IPS-15b (cell line): ENCODE data around the gene COL5A1.
"Not testable (repeated sequence)": the region's sequence is repeated elsewhere in the genome, so short reads cannot be mapped to it uniquely, and the experiment has no call there.

Experiments used
- H3K27me3 ChIP-seq: one replicate; pipeline ENCODE4 v1.6.1; 2013; ENCODE audit warnings: low read length; ENCODE audit not compliant: control insufficient read depth, insufficient read depth
- H3K36me3 ChIP-seq: one replicate; pipeline ENCODE4 v1.6.1; 2013; ENCODE audit warnings: low read length; ENCODE audit not compliant: control insufficient read depth, insufficient read depth
- H3K4me1 ChIP-seq: one replicate; pipeline ENCODE4 v1.6.1; 2013; ENCODE audit warnings: mild to moderate bottlenecking, low read length; ENCODE audit not compliant: control insufficient read depth, insufficient read depth
- H3K4me3 ChIP-seq: one replicate; pipeline ENCODE4 v1.5.1; 2013; ENCODE audit warnings: low read depth, low read length
- H3K9ac ChIP-seq: one replicate; pipeline ENCODE4 v1.6.1; 2013; ENCODE audit warnings: low read depth, mild to moderate bottlenecking, low read length
- H3K9me3 ChIP-seq: one replicate; pipeline ENCODE4 v1.6.1; 2013; ENCODE audit warnings: mild to moderate bottlenecking, low read length; ENCODE audit not compliant: control insufficient read depth, insufficient read depth

COL5A1 gene

GRCh38 chr9:134851020-134851419 lies 209.4 kb downstream of the COL5A1 start:
- H3K27me3 ChIP-seq: no peaks in the 10 kb centered on the region
- H3K4me3 ChIP-seq: no peak overlapping the region
- H3K4me1 ChIP-seq: no peaks in the 10 kb centered on the region

GRCh38 chr9:134852906-134853654 lies 211.5 kb downstream of the COL5A1 start:
- H3K9me3 ChIP-seq: peaks cover 4% of the 10 kb centered on the region
- H3K4me1 ChIP-seq: no peaks in the 10 kb centered on the region
- H3K36me3 ChIP-seq: no peaks in the 10 kb centered on the region
- H3K27me3 ChIP-seq: no peaks in the 10 kb centered on the region
- H3K4me3 ChIP-seq: no peak overlapping the region
- H3K9ac ChIP-seq: no peak overlapping the region

More at GRCh38 chr9:134851020-134851419, 209.4 kb downstream of the COL5A1 start:
- peaks cover 4% of the 10 kb centered on the region for H3K9me3 ChIP-seq
- H3K9ac ChIP-seq: no peak overlapping the region
- no peaks in the 10 kb centered on the region for H3K36me3 ChIP-seq

- H3K4me3 ChIP-seq: no peak overlapping the region
- peaks cover 4% of the 10 kb centered on the region for H3K9me3 ChIP-seq
- no peak overlapping the region for H3K9ac ChIP-seq
- H3K27me3 ChIP-seq: no peaks in the 10 kb centered on the region
- no peaks in the 10 kb centered on the region for H3K4me1 ChIP-seq
- no peaks in the 10 kb centered on the region for H3K36me3 ChIP-seq
Measured at GRCh38 chr9:134853893-134854292, 212.3 kb downstream of the COL5A1 start.

- Histone ChIP-seq H3K9me3 (peaks cover 4% of the 10 kb centered on the region), H3K36me3 (no peaks in the 10 kb centered on the region), H3K4me3 (no peak overlapping the region), H3K27me3 (no peaks in the 10 kb centered on the region), H3K4me1 (no peaks in the 10 kb centered on the region), H3K9ac (no peak overlapping the region)
Measured at GRCh38 chr9:134854541-134854981, 213.0 kb downstream of the COL5A1 start.

GRCh38 chr9:134855231-134855899 lies 213.8 kb downstream of the COL5A1 start:
- H3K9ac ChIP-seq: no peak overlapping the region
- no peaks in the 10 kb centered on the region for H3K4me1 ChIP-seq
- no peaks in the 10 kb centered on the region for H3K27me3 ChIP-seq
- H3K9me3 ChIP-seq: peaks cover 1% of the 10 kb centered on the region
- H3K4me3 ChIP-seq: no peak overlapping the region
- no peaks in the 10 kb centered on the region for H3K36me3 ChIP-seq

GRCh38 chr9:134855900-134856377 lies 214.3 kb downstream of the COL5A1 start:
- H3K27me3 ChIP-seq: no peaks in the 10 kb centered on the region
- H3K4me3 ChIP-seq: no peak overlapping the region
- no peaks in the 10 kb centered on the region for H3K36me3 ChIP-seq
- H3K9me3 ChIP-seq: no peaks in the 10 kb centered on the region
- H3K9ac ChIP-seq: no peak overlapping the region
- no peaks in the 10 kb centered on the region for H3K4me1 ChIP-seq

- H3K36me3 ChIP-seq, H3K4me3 ChIP-seq, H3K27me3 ChIP-seq, H3K9ac ChIP-seq, H3K4me1 ChIP-seq, H3K9me3 ChIP-seq: not testable (repeated sequence)
Measured at GRCh38 chr9:134857451-134857850, 215.8 kb downstream of the COL5A1 start.

- Histone ChIP-seq H3K9ac (no peak overlapping the region), H3K36me3 (no peaks in the 10 kb centered on the region), H3K9me3 (no peaks in the 10 kb centered on the region), H3K4me1 (no peaks in the 10 kb centered on the region), H3K4me3 (no peak overlapping the region), H3K27me3 (no peaks in the 10 kb centered on the region)
Measured at GRCh38 chr9:134858051-134858841, 216.6 kb downstream of the COL5A1 start.

- Histone ChIP-seq H3K27me3 (no peaks in the 10 kb centered on the region), H3K36me3 (no peaks in the 10 kb centered on the region), H3K9me3 (no peaks in the 10 kb centered on the region), H3K4me3 (no peak overlapping the region), H3K4me1 (no peaks in the 10 kb centered on the region), H3K9ac (no peak overlapping the region)
Measured at GRCh38 chr9:134860510-134860909, 218.9 kb downstream of the COL5A1 start.

- Histone ChIP-seq H3K27me3 (no peaks in the 10 kb centered on the region), H3K36me3 (no peaks in the 10 kb centered on the region), H3K9ac (no peak overlapping the region), H3K4me1 (no peaks in the 10 kb centered on the region), H3K9me3 (no peaks in the 10 kb centered on the region), H3K4me3 (no peak overlapping the region)
Measured at GRCh38 chr9:134861595-134862334, 220.2 kb downstream of the COL5A1 start.

- Histone ChIP-seq H3K36me3 (no peaks in the 10 kb centered on the region), H3K4me1 (no peaks in the 10 kb centered on the region), H3K9me3 (no peaks in the 10 kb centered on the region), H3K27me3 (no peaks in the 10 kb centered on the region), H3K4me3 (no peak overlapping the region), H3K9ac (no peak overlapping the region)
Measured at GRCh38 chr9:134863306-134863902, 221.8 kb downstream of the COL5A1 start.
